ENCODE results near the gene CDCP2. TPM values are rescaled to one million over a fixed set of nuclear protein-coding genes. Genes with fewer than 3 reads are reported as not detected.
"Not testable (repeated sequence)": the region's sequence is repeated elsewhere in the genome, so short reads cannot be mapped to it uniquely, and the experiment has no call there.

CDCP2 gene
- total RNA-seq, 1 donor from 2014 or later, result not detected

DNA sequence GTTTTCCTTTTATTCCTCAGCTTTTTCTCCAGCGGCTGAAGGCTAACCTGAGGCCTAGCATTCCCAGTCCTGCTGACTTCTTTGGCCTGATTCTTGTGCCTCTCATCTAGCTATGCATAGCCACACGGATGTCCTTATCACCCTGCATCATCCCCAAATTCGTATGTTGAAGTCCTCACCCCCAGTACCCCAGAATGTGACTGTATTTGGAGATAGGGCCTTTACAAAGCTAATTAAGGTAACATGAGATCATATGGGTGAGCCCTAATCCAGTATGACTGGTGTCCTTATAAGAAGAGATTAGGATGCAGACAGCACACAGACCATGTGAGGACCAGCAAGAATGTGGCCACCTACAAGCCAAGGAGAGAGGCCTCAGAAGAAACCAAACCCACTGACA, 44.6 kb downstream of the CDCP2 start:
- H3K4me1 Mint-ChIP-seq, result no peaks in the 10 kb centered on the region
- H3K4me3 Mint-ChIP-seq, result no peak overlapping the region
- peaks cover under 1% of the 10 kb centered on the region for H3K36me3 Mint-ChIP-seq
- TF ChIP-seq CTCF (IDR thresholded peaks at IDR 0.05; ENCODE audit: unreplicated experiment), result no peak
- no peaks in the 10 kb centered on the region for H3K27me3 Mint-ChIP-seq (ENCODE audit: low read depth)
- DNase-seq (ENCODE audit: low spot score in 2 of 2, unreplicated experiment in 2 of 2), result no peak
- no peak overlapping the region for H3K27ac Mint-ChIP-seq
- H3K9me3 Mint-ChIP-seq, result no peaks in the 10 kb centered on the region

GRCh38 chr1:54107131-54107530, 45.7 kb downstream of the CDCP2 start:
- Mint-ChIP-seq H3K27me3 (ENCODE audit: low read depth) (no peaks in the 10 kb centered on the region), H3K9me3 (peaks cover 8% of the 10 kb centered on the region), H3K36me3 (peaks cover 6% of the 10 kb centered on the region), H3K4me3 (no peak overlapping the region), H3K4me1 (no peaks in the 10 kb centered on the region), H3K27ac (no peak overlapping the region)
- no peak for DNase-seq (ENCODE audit: low spot score in 2 of 2, unreplicated experiment in 2 of 2)
- no peak for TF ChIP-seq CTCF (IDR thresholded peaks at IDR 0.05; ENCODE audit: unreplicated experiment)

GRCh38 chr1:54105736-54106269, 47.0 kb downstream of the CDCP2 start:
- DNase-seq (ENCODE audit: low spot score in 2 of 2, unreplicated experiment in 2 of 2), result no peak
- H3K4me1 Mint-ChIP-seq, result no peaks in the 10 kb centered on the region
- H3K27ac Mint-ChIP-seq, result no peak overlapping the region
- peaks cover 10% of the 10 kb centered on the region for H3K36me3 Mint-ChIP-seq
- no peak for TF ChIP-seq CTCF (IDR thresholded peaks at IDR 0.05; ENCODE audit: unreplicated experiment)
- H3K4me3 Mint-ChIP-seq, result no peak overlapping the region
- no peaks in the 10 kb centered on the region for H3K27me3 Mint-ChIP-seq (ENCODE audit: low read depth)
- peaks cover 8% of the 10 kb centered on the region for H3K9me3 Mint-ChIP-seq

GRCh38 chr1:54105080-54105479, 47.7 kb downstream of the CDCP2 start:
- H3K27me3 Mint-ChIP-seq (ENCODE audit: low read depth), result no peaks in the 10 kb centered on the region
- H3K27ac Mint-ChIP-seq, result no peak overlapping the region
- TF ChIP-seq CTCF (IDR thresholded peaks at IDR 0.05; ENCODE audit: unreplicated experiment), result no peak
- no peak for DNase-seq (ENCODE audit: low spot score in 2 of 2, unreplicated experiment in 2 of 2)
- peaks cover 10% of the 10 kb centered on the region for H3K36me3 Mint-ChIP-seq
- no peaks in the 10 kb centered on the region for H3K4me1 Mint-ChIP-seq
- H3K4me3 Mint-ChIP-seq, result no peak overlapping the region
- peaks cover 8% of the 10 kb centered on the region for H3K9me3 Mint-ChIP-seq

GRCh38 chr1:54104613-54105012, 48.2 kb downstream of the CDCP2 start:
- DNase-seq (ENCODE audit: low spot score in 2 of 2, unreplicated experiment in 2 of 2); H3K9me3 Mint-ChIP-seq; H3K4me1 Mint-ChIP-seq; H3K27me3 Mint-ChIP-seq (ENCODE audit: low read depth); H3K4me3 Mint-ChIP-seq; H3K27ac Mint-ChIP-seq: not testable (repeated sequence)
- H3K36me3 Mint-ChIP-seq, result peaks cover 10% of the 10 kb centered on the region

DNA sequence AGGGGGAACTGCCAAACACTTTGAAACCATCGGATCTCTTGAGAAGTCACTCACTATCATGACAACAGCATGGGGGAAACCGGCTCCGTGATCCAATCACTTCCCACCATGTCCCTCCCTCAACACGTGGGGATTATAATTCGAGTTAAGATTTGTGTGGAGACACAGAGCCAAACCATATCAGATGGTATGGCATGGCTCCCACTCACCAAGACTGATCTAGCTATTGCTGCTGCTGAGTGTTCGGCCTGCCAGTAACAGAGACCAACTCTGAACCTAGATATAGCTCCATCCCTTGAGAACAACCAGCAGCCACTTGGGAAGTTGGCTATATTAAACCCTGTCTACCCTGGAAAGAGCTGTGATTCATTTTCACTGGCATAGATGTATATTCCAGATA, 49.4 kb downstream of the CDCP2 start:
- peaks cover 10% of the 10 kb centered on the region for H3K36me3 Mint-ChIP-seq
- peaks cover 8% of the 10 kb centered on the region for H3K9me3 Mint-ChIP-seq
- DNase-seq (ENCODE audit: low spot score in 2 of 2, unreplicated experiment in 2 of 2), result no peak
- no peak overlapping the region for H3K27ac Mint-ChIP-seq
- no peak overlapping the region for H3K4me3 Mint-ChIP-seq
- no peaks in the 10 kb centered on the region for H3K4me1 Mint-ChIP-seq
- TF ChIP-seq CTCF (IDR thresholded peaks at IDR 0.05; ENCODE audit: unreplicated experiment), result no peak
- H3K27me3 Mint-ChIP-seq (ENCODE audit: low read depth), result no peaks in the 10 kb centered on the region
